HepG2 (cell line): ENCODE measurements around the gene MED23. TPM values are rescaled to one million over a fixed set of nuclear protein-coding genes. Genes with fewer than 3 reads are reported as not detected.

Experiments used
- CREBL2 ChIP-seq: sonication (generic); formaldehyde crosslinking; IDR thresholded peaks from 2 replicates; pipeline ENCODE4 v1.8.1; 2023; ENCODE audit warnings: missing genetic modification reagents, mild to moderate bottlenecking, borderline replicate concordance
- DZIP1 ChIP-seq: sonication (generic); formaldehyde crosslinking; IDR thresholded peaks from 2 replicates; pipeline ENCODE4 v1.5.0; 2020; ENCODE audit warnings: mild to moderate bottlenecking, missing genetic modification reagents
- ETV5 ChIP-seq: IDR thresholded peaks from 2 replicates; pipeline ENCODE4 v1.6.1; 2018; ENCODE audit warnings: missing biosample characterization, missing genetic modification reagents, inconsistent platforms, borderline replicate concordance
- ETV6 ChIP-seq: sonication (generic); formaldehyde crosslinking; conservative IDR thresholded peaks from 2 replicates; pipeline ENCODE4 v1.4.0; 2020; ENCODE audit warnings: missing genetic modification reagents
- FOSL1 ChIP-seq: sonication (generic); formaldehyde crosslinking; IDR thresholded peaks from 2 replicates; pipeline ENCODE4 v1.9.0; 2021; ENCODE audit warnings: missing genetic modification reagents, borderline replicate concordance
- FOSL2 ChIP-seq: sonication (generic); formaldehyde crosslinking; IDR thresholded peaks from 2 replicates; pipeline ENCODE4 v1.4.0; 2020; ENCODE audit warnings: missing genetic modification reagents
- MLLT10 ChIP-seq: sonication (generic); formaldehyde crosslinking; IDR thresholded peaks from 2 replicates; pipeline ENCODE4 v1.4.0; 2020; ENCODE audit warnings: missing genetic modification reagents
- POGK ChIP-seq: sonication (generic); formaldehyde crosslinking; conservative IDR thresholded peaks from 2 replicates; pipeline ENCODE4 v1.8.0; 2022; ENCODE audit warnings: mild to moderate bottlenecking, moderate library complexity, missing genetic modification reagents
- TAF15 ChIP-seq: fragments of 200-400 bp; formaldehyde crosslinking; IDR thresholded peaks from one replicate; pipeline ENCODE4 v1.6.1; 2018; ENCODE audit warnings: mild to moderate bottlenecking, low read depth, low read length; ENCODE audit not compliant: poor library complexity, severe bottlenecking
- ZBED4 ChIP-seq: sonication (generic); formaldehyde crosslinking; IDR thresholded peaks from 2 replicates; pipeline ENCODE4 v1.4.0; 2020; ENCODE audit warnings: missing genetic modification reagents, borderline replicate concordance
- ZNF235 ChIP-seq: sonication (generic); formaldehyde crosslinking; IDR thresholded peaks from 2 replicates; pipeline ENCODE4 v1.8.1; 2023; ENCODE audit warnings: mild to moderate bottlenecking, missing genetic modification reagents, borderline replicate concordance
- ZNF274 ChIP-seq: sonication (generic); formaldehyde crosslinking; IDR thresholded peaks from 2 replicates; pipeline ENCODE4 v1.5.1; 2020; ENCODE audit warnings: mild to moderate bottlenecking, missing genetic modification reagents
- ZNF503 ChIP-seq: sonication (generic); formaldehyde crosslinking; IDR thresholded peaks from 2 replicates; pipeline ENCODE4 v1.4.0; 2020; ENCODE audit warnings: missing genetic modification reagents
- ZNF569 ChIP-seq: sonication (generic); formaldehyde crosslinking; IDR thresholded peaks from 2 replicates; pipeline ENCODE4 v1.5.0; 2020; ENCODE audit warnings: mild to moderate bottlenecking, missing genetic modification reagents, moderate library complexity, borderline replicate concordance
- ZNF883 ChIP-seq: sonication (generic); formaldehyde crosslinking; IDR thresholded peaks from 2 replicates; pipeline ENCODE4 v1.5.1; 2020; ENCODE audit warnings: mild to moderate bottlenecking, missing genetic modification reagents; ENCODE audit errors: not compliant biosample characterization
- ZZZ3 ChIP-seq: sonication (generic); formaldehyde crosslinking; IDR thresholded peaks from 2 replicates; pipeline ENCODE4 v1.4.0; 2020; ENCODE audit warnings: missing genetic modification reagents, mild to moderate bottlenecking, borderline replicate concordance
- polyA plus RNA-seq, 8 experiments: library from polyadenylated mRNA; depleted of rRNA in 3 of 8; stranded (reverse) in 7 of 8; unstranded in 1 of 8; fragments of >200 nt; fragmentation: Illumina TruSeq in 4 of 8; extraction: Trizol in 4 of 8; gene quantifications; 2 replicates each; pipeline versions ENCODE4 v1.2.1 to v1.2.3, GENCODE V29; 2011 to 2016; ENCODE audit warnings: low read depth in 4 of 8, missing spikeins in 1 of 8, mixed read lengths in 1 of 8; ENCODE audit not compliant: insufficient read depth in 1 of 8
- total RNA-seq, 5 experiments: library from RNA; depleted of rRNA; stranded (reverse); fragments of >200 nt; fragmentation: Illumina TruSeq; extraction: Trizol; gene quantifications; 2 replicates each; pipeline ENCODE4 v1.2.3, GENCODE V29; 2016; ENCODE audit warnings: low read depth in 1 of 5

MED23 gene
- total and polyA plus RNA-seq, 2 of the 13 experiments (the other 11 are each of a cell fraction or from before 2014, with no cell fraction given) = 34.9 to 50.5 TPM

- TF ChIP-seq ZNF569 = 0 out of 2 replicates have a peak, but pooled peaks have one; percentile 25
- TF ChIP-seq DZIP1 (CRISPR knock-in tag) = peak; percentile 63; the same call in 1 of the 2 replicates
- TF ChIP-seq ZZZ3 (CRISPR knock-in tag) = no peak; the same call in 1 of the 2 replicates
- peak; percentile 28; the same call in 1 of the 2 replicates for TF ChIP-seq ZBED4
- TF ChIP-seq ZNF274 = no peak
- no peak for TF ChIP-seq POGK (CRISPR knock-in tag)
- no peak for TF ChIP-seq CREBL2
- TF ChIP-seq ZNF503 (CRISPR knock-in tag) = no peak
- TF ChIP-seq FOSL2 = no peak; the same call in 1 of the 2 replicates
- TF ChIP-seq ZNF883 (CRISPR knock-in tag) = peak; percentile 43
- TF ChIP-seq ZNF235 (CRISPR knock-in tag) = no peak
- no peak for TF ChIP-seq MLLT10 (CRISPR knock-in tag)
- TF ChIP-seq ETV6 = no peak; the same call in 1 of the 2 replicates
- no peak for TF ChIP-seq ETV5
- no peak for TF ChIP-seq FOSL1 (CRISPR knock-in tag)
- TF ChIP-seq TAF15 = no peak
These were observed 7.6 kb upstream of the MED23 start (continued) for GRCh38 chr6:131635384-131636340.
